ENCODE measurements around the gene ADCYAP1R1. TPM values are rescaled to one million over a fixed set of nuclear protein-coding genes. Genes with fewer than 3 reads are reported as not detected.

The ADCYAP1R1 gene
- total RNA-seq, 4 donors from 2014 or later = 3.1 to 22.0 (median 6.7) TPM

- DNase-seq = no peak
Measured at GRCh38 chr7:31093282-31093681, 41.2 kb downstream of the ADCYAP1R1 start.

GRCh38 chr7:31094271-31094670 lies 42.2 kb downstream of the ADCYAP1R1 start:
- Histone ChIP-seq H3K4me1 (no peaks in the 10 kb centered on the region), H3K27ac (no peak overlapping the region), H3K27me3 (no peaks in the 10 kb centered on the region), H3K36me3 (no peaks in the 10 kb centered on the region), H3K4me3 (no peak overlapping the region), H3K9me3 (no peaks in the 10 kb centered on the region)
- intact Hi-C loops (cut with DNase I; ENCODE audit: low total_unique reads) = no loop called here
- DNase-seq = peak in 1 of 2 donors; percentile 1
- TF ChIP-seq CTCF (IDR thresholded peaks at IDR 0.05) = no peak
- no peak for TF ChIP-seq POLR2A (IDR thresholded peaks at IDR 0.05)

More at GRCh38 chr7:31093282-31093681, 41.2 kb downstream of the ADCYAP1R1 start:
- no peaks in the 10 kb centered on the region for H3K27me3 ChIP-seq
- H3K4me1 ChIP-seq = no peaks in the 10 kb centered on the region
- intact Hi-C loops (cut with DNase I; ENCODE audit: low total_unique reads) = no loop called here
- H3K36me3 ChIP-seq = no peaks in the 10 kb centered on the region
- no peak overlapping the region for H3K27ac ChIP-seq
- H3K4me3 ChIP-seq = no peak overlapping the region
- no peak for TF ChIP-seq CTCF (IDR thresholded peaks at IDR 0.05)
- no peak for TF ChIP-seq POLR2A (IDR thresholded peaks at IDR 0.05)
- no peaks in the 10 kb centered on the region for H3K9me3 ChIP-seq

- TF ChIP-seq CTCF (IDR thresholded peaks at IDR 0.05) (no peak), POLR2A (IDR thresholded peaks at IDR 0.05) (no peak)
- no peaks in the 10 kb centered on the region for H3K27me3 ChIP-seq
- no peaks in the 10 kb centered on the region for H3K4me1 ChIP-seq
- H3K36me3 ChIP-seq = no peaks in the 10 kb centered on the region
- peak in 1 of 2 donors; percentile 0 for DNase-seq
- H3K27ac ChIP-seq = no peak overlapping the region
- H3K4me3 ChIP-seq = no peak overlapping the region
- intact Hi-C loops (cut with DNase I; ENCODE audit: low total_unique reads) = no loop called here
- no peaks in the 10 kb centered on the region for H3K9me3 ChIP-seq
Measured at GRCh38 chr7:31095286-31096197, 43.4 kb downstream of the ADCYAP1R1 start.

- Histone ChIP-seq H3K36me3 (no peaks in the 10 kb centered on the region), H3K27me3 (no peaks in the 10 kb centered on the region), H3K9me3 (no peaks in the 10 kb centered on the region), H3K27ac (no peak overlapping the region), H3K4me3 (no peak overlapping the region), H3K4me1 (no peaks in the 10 kb centered on the region)
- no peak for TF ChIP-seq CTCF (IDR thresholded peaks at IDR 0.05)
- no peak for TF ChIP-seq POLR2A (IDR thresholded peaks at IDR 0.05)
- intact Hi-C loops (cut with DNase I; ENCODE audit: low total_unique reads) = no loop called here
- no peak for DNase-seq
Measured at GRCh38 chr7:31096198-31096876, 44.2 kb downstream of the ADCYAP1R1 start.

- Histone ChIP-seq H3K9me3 (no peaks in the 10 kb centered on the region), H3K27ac (no peak overlapping the region), H3K4me3 (no peak overlapping the region), H3K4me1 (no peaks in the 10 kb centered on the region), H3K27me3 (no peaks in the 10 kb centered on the region), H3K36me3 (no peaks in the 10 kb centered on the region)
- no peak for TF ChIP-seq CTCF (IDR thresholded peaks at IDR 0.05)
- DNase-seq = no peak
- intact Hi-C loops (cut with DNase I; ENCODE audit: low total_unique reads) = no loop called here
Measured at GRCh38 chr7:31096877-31097258, 44.8 kb downstream of the ADCYAP1R1 start.
